Thyroid gland (tissue), 4 donors: ENCODE data around the gene SVEP1.

Source experiments
- CTCF ChIP-seq, 6 experiments: fragments of 200-600 bp in 3 of 6; fragments of 450-650 bp in 3 of 6; sonication (generic) in 3 of 6; IDR thresholded peaks; one replicate each; pipeline ENCODE4 v1.5.1; 2016 to 2019; ENCODE audit warnings: antibody characterized with exemption in 6 of 6, mild to moderate bottlenecking in 2 of 6, inconsistent platforms in 1 of 6, moderate library complexity in 1 of 6
- POLR2A ChIP-seq, 2 donors: fragments of 450-650 bp; IDR thresholded peaks; one replicate each; pipeline ENCODE4 v1.6.1; 2017; ENCODE audit warnings: antibody characterized with exemption in 2 of 2, mild to moderate bottlenecking in 2 of 2, moderate library complexity in 1 of 2

- TF ChIP-seq CTCF (IDR thresholded peaks at IDR 0.05) (no peak), POLR2A (IDR thresholded peaks at IDR 0.05) (no peak)
Measured at GRCh38 chr9:110476251-110476650, 103.3 kb downstream of the SVEP1 start.
